Stimulated activated CD8-positive, alpha-beta memory T cell treated with anti-CD3 and anti-CD28 coated beads, Interleukin-2, amount 100 ng/mL, for 1 hour (primary cell): ENCODE data around the gene MPV17L2.
A peak's percentile ranks its signal among the peaks of the same experiment; 100 is the strongest.
"Not testable (repeated sequence)": the region's sequence is repeated elsewhere in the genome, so short reads cannot be mapped to it uniquely, and the experiment has no call there.

Experiments used
- DNase-seq, 2 donors: peaks; one replicate each; pipeline ENCODE4 v3.0.0-alpha.2; 2020; ENCODE audit warnings: low read depth in 2 of 2

Gene MPV17L2

DNA sequence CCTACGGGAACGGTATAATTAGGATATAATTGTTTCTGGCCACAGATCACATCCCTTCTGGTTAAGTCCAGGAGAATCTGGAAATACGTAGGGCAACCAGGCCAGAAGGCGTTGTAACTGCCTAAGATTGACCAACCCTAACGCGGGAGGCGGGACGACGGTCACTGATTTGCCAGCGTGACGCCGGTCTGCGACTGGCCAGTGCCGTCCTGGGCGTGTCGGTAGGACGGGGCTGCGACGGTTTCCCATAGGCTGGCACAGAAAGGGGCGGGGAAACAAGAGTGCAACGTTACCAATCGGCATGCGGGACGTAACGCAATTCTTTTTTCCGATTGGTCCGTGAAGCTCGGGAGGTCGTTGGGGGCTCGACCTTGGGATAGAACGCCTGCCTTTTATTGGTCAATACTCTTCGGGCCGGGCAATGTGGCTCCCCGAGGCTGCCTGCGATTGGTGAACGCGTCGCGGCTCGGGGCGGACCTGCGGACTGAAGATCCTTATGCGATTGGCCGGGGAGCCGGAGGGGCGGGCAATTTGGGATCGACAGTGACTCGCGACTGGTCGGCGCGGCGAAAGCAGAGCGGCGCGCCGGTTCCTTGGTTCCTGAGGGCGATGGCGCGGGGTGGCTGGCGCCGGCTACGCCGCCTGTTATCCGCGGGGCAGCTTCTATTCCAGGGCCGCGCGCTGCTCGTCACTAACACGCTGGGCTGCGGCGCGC is at the start of gene MPV17L2:
Gene MPV17L2 (plus strand): TSS at position 546 of the 715 bp plus-strand sequence. CDS start 64 bp downstream, at position 610.
- DNase-seq: peak; percentile 94 to 96

DNA sequence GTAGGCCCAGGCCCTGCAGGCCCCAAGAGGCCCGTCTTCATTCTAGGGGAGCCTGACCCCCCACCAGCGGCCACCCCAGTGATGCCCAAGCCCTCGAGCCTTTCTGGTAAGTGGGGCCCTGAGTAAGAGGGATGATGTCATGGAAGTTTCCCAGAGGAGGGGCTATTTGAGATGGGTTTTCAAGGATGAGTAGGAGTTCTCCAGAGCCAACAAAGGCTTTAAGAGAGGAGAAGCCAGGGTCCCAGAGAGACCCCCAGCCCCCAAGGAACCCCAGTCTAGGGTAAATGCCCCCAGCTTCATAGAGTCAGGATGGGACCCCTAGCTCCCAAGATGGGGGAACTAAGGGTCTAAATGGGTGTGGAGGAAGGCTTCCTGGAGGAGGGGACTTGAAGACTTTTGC is 49.1 kb upstream of the MPV17L2 start:
- DNase-seq: no peak

DNA sequence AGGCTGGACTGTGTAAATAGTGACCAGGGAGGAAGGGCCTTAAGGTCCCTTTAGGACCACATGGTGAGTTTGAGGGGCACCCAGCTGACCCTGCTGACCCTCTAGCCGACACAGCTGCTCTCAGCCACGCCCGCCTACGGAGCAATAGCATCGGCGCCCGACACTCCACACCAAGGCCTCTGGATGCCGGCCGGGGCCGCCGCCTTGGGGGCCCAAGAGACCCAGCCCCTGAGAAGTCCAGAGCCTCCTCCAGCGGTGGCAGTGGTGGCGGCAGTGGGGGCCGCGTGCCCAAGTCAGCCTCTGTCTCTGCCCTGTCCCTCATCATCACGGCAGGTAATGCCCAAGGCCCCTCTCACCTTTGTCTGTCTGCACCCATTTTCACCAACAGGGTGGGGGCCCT is 48.7 kb upstream of the MPV17L2 start:
- DNase-seq: no peak

DNA sequence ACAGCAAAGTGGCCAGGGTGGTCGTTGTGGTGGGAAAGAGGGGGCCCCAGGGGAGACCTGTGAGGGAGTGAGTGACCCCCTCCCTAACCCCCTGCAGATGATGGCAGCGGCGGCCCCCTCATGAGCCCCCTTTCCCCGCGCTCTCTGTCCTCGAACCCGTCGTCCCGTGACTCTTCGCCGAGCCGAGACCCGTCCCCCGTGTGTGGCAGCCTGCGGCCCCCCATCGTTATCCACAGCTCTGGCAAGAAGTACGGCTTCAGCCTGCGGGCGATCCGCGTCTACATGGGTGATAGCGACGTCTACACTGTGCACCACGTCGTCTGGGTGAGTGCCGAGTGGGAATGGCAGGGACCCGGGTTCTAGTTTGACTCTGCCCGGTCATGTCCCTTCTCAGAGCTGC is 48.1 kb upstream of the MPV17L2 start:
- no peak for DNase-seq

DNA sequence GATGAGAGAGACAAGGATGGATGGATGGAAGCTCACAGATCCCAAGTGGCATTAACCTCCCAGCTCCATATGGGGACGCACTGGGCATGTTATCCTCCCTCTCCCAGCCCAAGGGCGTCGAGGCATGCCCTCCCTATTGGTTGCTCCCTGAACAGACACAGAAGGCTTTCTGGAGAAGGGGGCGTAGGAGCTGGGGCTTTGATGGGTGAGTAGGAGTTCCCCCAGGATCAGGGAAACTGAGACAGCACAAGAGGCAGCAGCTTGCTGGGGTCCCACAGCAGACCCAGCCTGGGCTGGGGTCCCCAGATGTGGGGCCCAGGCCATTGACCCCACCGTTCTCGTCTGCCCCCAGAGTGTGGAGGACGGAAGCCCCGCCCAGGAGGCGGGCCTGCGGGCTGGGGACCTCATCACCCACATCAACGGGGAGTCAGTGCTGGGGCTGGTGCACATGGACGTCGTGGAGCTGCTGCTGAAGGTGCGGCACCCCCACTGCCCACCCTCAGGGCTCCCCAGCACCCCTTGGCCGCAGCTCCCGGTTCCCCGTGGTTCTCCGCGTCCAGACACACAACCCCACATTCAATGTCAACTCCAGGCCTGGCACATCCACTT is 47.5 kb upstream of the MPV17L2 start:
- no peak for DNase-seq

DNA sequence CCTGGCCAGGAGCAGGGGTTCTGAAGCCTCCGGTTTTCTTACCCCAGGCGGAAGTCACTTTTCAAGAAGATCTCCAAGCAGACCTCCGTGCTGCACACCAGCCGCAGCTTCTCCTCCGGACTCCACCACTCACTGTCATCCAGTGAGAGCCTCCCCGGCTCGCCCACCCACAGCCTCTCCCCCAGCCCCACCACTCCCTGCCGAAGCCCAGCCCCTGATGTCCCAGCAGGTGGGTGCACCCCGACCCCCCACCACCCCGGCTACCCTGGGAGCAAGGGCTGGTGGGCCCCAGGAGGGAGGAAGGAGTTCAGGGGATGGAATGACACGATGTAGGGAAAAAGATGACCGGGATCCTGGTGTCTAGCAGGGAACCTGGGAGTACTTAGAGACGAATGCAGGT is 45.6 kb upstream of the MPV17L2 start:
- DNase-seq: no peak

DNA sequence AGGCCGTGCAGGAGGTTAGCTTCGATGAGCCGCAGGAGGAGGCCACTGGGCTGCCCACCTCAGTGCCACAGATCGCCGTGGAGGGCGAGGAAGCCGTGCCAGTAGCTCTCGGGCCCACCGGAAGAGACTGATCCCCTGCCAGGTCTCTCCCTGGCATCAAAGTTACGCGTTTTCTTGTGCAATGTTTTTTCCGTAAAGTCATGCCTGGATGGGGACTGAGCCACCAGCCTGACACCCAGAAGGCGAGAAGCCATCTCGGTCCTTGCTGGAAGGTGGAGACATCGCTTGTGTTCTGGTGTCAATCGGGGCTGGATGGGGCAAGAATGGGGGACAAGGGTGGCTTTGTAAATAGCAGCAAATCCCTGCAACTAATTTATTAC is 43.4 kb upstream of the MPV17L2 start:
- no peak for DNase-seq

DNA sequence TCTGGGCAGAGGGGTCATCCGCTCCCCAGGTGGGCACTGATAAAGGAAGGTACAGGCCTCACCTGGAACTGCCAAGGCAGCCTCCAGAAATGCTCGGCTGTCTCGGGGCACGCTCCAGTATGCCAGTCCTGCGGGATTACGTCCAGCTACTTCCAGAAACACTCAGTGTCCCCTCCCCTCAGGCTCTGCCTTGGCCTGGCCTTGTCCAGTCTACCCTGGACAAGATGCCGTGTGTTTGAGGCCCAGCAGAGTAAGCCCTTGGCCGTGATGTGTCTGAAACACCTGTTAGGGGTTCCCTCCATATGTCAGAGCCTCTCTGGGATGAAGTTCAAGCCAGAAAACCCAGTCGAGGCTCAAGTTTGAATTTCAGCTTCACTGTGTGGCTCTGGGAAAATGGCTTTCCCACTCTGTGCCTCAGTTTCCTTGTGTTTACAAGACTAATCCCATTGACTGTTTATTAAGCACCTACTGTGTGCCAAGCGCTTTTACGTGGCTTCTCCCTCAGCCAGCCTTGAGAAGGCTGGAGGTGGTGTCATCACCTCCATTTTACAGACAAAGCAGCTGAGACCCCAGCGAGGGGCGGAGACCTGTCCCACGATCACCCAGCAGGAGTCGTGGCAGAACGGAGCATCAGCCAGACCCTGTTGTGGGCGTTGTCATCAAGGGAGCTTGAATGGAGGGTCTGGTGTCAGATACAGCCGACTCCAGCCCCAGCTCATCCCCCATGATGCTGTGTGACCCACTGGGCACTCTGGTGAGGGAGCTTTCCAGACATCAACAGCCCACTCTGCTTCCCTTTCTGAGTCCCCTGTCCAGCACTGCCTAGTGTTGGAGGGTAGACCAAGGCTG is 42.0 kb upstream of the MPV17L2 start:
- DNase-seq: no peak

DNA sequence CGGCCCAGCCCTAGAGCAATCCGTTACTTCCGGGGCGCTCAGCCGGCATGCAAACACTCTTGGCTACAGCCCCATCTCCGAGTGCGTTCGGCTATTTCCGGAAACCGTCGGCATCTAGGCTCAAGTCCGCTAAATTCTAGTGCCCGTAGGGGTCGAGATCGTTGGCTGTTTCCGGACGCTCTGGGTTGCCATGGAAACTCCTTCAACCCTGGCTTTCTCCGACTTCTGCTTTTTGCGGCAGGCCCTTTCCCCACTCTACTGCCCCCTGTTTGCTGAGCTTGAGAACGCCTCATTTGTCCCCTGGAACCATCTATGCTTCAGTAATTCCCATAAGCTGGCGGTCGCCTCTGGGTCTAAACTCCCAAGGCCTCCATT is 40.6 kb upstream of the MPV17L2 start:
- DNase-seq: peak; percentile 93 to 94

DNA sequence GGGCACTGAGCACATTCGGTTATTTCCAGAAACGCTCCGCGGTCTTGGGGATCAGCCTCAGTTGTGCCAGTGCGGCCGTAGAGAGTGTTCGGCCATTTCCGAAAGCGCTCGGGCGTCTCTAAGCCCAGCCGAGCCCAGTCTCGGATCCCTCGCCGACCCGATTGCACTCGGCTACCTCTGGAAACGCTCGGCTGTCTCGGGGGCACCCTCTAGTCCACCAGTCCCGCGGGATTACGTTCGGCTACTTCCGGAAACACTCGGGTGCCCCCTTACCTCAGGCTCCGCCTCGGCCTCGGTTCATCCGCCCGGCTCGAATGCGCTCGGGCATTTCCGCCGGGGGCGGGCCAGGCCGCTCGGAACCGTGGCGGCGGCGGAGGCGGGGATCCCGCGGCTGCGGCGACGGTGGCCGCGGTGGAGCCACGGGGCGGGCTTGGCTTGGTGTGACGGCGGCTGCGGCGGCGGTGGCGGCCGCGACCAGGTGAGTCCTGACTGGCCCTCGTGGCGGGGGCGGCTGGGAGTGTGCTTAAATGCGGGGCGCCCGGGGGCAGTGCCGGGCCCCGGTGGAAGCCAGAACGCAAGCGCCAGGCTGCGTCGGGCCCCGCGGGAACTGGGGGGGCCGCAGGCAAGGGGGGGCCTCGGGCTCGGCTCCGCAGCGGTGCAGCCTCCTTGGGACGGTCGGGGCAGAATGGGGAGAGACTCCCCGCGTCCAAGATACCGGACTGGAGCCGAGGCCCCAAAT is 40.0 kb upstream of the MPV17L2 start, which contains the start of gene PIK3R2:
Gene PIK3R2 (plus strand): TSS at position 347 of the 739 bp plus-strand sequence. CDS start 2,717 bp downstream, outside the sequence.
- peak; percentile 98 to 99 for DNase-seq

DNA sequence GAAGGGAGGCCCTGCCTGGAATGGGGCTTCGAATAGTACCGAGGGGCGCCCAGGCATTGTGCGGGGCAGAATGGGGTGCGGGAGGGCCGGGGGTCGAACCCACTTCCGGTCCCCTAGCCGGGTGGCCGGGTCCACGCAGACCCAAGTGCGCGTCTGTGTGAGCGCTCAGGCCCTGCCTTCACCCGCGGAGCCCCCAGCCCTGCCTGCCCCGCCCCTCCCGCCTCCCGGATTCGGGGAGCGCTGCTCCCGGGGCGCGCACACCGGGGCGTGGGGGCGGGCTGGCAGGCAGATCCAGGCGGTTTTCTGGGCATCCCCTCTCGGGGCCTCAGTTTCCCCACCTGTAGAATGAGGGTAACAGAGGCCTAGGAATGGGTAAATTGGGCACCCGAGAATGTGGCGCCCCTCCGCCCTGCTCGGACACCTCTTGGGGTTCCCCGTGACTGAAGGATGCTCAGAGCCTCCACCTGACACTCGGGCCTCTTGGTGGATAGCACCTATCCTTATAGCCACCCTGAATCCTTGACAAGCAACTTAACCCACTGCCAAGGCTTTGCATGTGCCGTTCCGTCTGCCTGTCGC is 39.4 kb upstream of the MPV17L2 start:
- DNase-seq: no peak

DNA sequence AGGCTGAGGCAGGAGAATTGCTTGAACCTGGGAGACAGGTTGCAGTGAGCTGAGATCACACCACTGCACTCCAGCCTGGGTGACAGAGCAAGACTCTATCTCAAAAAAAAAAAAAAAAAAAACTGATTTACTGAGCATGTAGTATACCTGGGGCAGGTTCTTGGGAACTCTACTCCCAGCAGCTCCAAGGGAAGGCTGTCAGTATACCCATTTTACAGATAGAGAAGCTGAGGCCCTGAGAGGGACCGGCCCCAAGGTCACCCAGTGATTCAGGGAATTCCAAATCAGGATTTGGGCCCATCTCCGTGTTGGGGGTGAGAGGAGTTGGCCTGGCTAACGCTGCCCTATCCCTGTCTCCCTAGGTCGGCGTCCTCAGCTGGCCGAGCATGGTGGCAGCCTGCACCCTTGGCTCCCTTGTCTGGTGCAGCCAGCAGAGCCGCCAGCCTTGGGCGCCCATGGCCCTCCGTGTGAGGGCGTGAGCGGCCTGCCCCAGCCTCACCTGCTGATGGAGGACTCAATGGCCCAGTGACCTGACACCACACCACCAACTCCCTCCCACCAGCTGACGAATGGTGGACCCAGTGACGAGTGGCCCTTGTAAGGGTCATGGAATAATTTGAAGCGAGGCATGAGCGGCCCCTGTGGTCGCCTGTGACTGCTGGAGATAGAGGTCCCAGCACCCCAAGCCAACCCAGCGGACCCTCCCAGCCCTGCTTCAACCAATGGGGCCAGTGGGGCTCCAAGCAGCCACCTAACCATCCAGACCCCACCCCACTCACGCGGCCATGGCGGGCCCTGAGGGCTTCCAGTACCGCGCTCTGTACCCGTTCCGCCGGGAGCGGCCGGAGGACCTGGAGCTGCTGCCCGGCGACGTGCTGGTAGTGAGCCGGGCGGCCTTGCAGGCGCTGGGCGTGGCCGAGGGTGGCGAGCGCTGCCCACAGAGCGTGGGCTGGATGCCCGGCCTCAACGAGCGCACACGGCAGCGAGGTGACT is 37.6 kb upstream of the MPV17L2 start:
- no peak for DNase-seq

DNA sequence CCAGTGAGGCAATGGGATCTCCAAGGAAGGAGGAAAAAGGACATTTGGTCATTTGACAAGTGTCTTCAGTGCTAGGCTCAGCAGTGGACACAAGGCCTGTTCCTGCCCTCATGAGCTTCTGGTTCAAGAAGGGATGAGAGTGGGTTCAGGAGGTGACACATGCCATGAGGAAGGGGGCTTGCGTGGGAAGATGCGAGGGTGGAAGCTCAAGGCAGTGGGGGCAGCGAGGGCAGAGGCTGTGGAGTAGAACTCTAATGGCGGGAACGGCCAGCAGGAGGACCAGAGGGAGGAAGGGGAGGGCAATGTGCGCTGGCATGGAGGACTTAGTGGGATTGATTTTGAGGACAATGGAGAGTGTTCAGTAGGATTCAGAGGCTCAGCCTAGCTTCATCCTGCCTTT is 36.8 kb upstream of the MPV17L2 start:
- no peak for DNase-seq

DNA sequence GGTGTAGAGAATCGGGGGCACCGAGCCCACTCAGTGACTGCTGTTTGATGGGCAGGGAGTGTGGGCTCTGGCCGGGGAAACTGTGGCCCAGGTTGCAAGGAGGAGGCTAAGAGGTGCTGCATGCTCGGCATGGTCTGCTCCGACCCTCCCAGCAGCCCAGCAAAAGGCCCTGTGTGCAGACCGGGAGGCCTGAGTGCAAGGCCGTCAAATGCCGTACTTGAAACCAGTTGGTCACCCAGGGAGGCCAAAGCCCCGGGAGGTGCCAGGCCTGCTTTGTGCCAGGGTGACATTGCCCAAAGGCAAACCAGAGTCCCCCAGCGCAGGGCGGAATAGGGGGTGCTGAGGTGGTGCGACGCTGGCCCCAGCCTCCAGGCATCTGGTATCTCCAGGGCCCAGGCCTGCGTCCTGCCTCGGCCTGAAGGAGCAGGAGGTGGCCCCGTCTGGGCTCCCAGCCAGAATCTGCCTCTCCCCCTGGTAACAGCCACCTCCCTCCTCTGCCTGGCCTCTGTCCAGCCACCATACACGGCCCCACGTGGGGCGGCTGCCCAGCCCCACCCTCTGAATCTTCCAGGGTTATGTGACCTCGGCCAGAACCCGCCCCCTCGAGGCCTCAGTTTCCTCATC is 36.1 kb upstream of the MPV17L2 start:
- DNase-seq: no peak

DNA sequence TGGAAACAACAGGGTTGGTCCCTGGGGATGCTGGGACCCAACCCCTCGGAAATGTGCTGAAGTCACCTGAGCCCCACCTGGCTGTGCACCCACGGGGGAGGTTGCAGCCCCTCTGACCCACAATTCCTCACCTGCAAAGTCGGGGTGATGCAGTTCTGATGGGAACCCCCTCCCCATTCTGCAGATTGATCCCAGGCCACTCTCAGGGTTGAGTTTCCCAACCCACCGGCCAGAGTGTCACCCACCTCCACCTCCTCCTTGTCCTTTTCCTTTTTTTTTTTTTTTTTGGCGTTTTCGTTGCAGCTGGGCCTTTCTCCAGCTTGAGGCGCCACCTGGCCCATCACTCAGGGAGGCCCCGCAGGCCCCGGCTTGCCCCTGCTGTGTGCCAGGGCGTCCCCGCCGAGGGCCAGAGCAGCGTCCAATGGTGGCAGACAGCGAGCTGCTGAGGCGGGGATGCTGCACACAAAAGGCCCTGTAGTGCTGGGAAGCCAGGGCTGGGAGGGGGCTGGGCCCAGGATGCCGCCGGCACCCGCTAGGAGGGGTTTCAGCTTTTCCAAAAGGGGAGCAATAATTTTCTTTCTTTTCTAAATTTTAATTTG is 35.5 kb upstream of the MPV17L2 start:
- DNase-seq: no peak

DNA sequence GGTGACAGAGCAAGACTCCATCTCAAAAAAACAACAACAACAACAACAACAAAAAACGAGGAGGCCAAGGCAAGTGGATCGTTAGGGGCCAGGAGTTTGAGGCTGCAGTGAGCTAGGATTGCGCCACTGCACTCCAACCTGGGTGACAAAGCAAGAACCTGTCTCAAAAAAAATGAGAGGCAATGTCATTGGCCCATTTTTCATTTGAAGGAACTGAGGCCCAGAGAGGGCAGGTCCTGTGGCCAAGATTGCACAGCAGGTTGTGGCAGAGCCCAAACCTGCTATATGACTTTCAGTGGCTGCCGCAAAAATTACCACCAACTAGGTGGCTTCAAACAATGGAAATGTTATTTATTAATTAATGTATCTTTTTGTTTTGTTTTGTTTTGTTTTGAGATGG is 34.6 kb upstream of the MPV17L2 start:
- no peak for DNase-seq

DNA sequence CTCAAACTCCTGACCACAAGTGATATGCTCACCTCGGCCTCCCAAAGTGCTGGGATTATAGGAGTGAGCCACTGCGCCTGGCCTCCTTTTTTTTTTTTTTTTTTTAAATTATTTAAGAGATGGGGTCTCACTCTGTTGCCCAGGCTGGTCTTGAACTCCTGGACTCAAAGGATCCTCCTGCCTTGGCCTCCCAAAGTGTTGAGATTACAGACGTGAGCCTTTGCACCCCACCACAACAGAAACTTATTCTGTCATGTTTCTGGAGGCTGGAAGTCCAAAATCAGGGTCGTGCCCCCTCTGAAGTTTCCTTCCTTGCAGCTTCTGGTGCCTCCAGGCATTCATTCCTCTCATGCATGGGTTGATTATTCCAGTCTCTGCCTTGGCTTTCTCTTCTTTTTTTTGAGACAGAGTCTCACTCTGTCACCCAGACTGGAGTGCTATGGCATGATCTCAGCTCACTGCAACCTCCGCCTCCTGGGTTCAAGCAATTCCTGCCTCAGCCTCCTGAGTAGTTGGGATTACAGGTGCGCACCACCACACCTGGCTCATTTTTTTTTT is 33.9 kb upstream of the MPV17L2 start:
- not testable (repeated sequence) for DNase-seq

DNA sequence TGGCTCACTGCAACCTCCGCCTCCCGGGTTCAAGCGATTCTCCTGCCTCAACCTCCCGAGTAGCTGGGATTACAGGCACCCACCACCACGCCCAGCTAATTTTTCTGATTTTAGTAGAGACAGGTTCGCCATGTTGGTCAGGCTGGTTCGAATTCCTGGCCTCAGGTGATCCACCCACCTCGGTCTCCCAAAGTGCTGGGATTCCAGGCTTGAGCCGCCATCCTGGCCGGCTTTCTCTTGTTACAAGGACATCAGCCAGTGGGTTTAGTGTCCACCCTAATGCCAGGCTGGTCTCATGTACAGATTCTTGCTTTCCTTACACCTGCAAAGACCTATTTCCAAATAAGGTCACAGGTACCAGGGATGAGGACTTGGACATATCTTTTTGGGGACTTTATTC is 33.2 kb upstream of the MPV17L2 start:
- no peak for DNase-seq

DNA sequence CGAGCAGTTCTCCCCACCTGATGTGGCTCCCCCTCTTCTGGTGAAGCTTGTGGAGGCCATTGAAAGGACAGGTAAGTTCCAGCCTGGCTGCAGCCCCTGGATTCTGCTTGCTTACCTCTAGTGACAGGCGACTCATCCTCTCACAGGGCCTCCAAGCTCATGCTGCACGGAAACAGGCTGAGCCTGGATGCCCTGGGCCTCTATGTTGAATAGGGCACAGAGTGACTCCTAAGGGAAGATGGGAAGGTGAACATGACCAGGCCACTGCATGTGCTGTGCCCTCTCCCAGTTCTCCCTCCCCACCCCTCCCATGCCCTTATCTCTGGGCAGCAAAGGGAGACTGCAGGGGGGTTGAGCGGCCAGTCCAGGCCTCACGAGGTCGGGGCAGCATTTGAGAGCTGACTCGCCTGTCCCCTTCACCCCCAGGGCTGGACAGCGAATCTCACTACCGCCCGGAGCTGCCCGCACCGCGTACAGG is 32.5 kb upstream of the MPV17L2 start:
- no peak for DNase-seq
